Glomerular visceral epithelial cell (primary cell): ENCODE measurements around the gene VAC14.
"Not testable (repeated sequence)": the region's sequence is repeated elsewhere in the genome, so short reads cannot be mapped to it uniquely, and the experiment has no call there.

Source experiments
- DNase-seq: peaks from one replicate; pipeline ENCODE4 v3.0.0-alpha.2; 2016; ENCODE audit errors: extremely low spot score

The VAC14 gene

GRCh38 chr16:70800781-70801480 lies at the start of gene VAC14:
Gene VAC14 (minus strand): TSS chr16:70801158. CDS start chr16:70800900, 258 bp downstream.
- DNase-seq, result peak; percentile 86

- not testable (repeated sequence) for DNase-seq
These were observed 22.6 kb upstream of the VAC14 start for GRCh38 chr16:70823498-70824118.

GRCh38 chr16:70822734-70823133 lies 21.8 kb upstream of the VAC14 start:
- not testable (repeated sequence) for DNase-seq

GRCh38 chr16:70818088-70818487 lies 17.1 kb upstream of the VAC14 start:
- not testable (repeated sequence) for DNase-seq

- DNase-seq, result no peak
These were observed 8.6 kb upstream of the VAC14 start for GRCh38 chr16:70809392-70810060.

GRCh38 chr16:70808371-70808770 lies 7.4 kb upstream of the VAC14 start:
- no peak for DNase-seq

GRCh38 chr16:70805787-70806186 lies 4.8 kb upstream of the VAC14 start:
- DNase-seq, result peak; percentile 14

GRCh38 chr16:70805380-70805779 lies 4.4 kb upstream of the VAC14 start:
- no peak for DNase-seq

- no peak for DNase-seq
These were observed 3.8 kb upstream of the VAC14 start for GRCh38 chr16:70804734-70805169.

- peak; percentile 24 for DNase-seq
These were observed 3.3 kb upstream of the VAC14 start for GRCh38 chr16:70804153-70804733.

GRCh38 chr16:70803319-70803718 lies 2.4 kb upstream of the VAC14 start:
- DNase-seq, result no peak

GRCh38 chr16:70801611-70802010 lies 653 bp upstream of the VAC14 start:
- DNase-seq, result no peak

- no peak for DNase-seq
These were observed 647 bp downstream of the VAC14 start for GRCh38 chr16:70800311-70800710.

GRCh38 chr16:70796301-70796700 lies 4.7 kb downstream of the VAC14 start:
- no peak for DNase-seq

GRCh38 chr16:70795296-70795912 lies 5.6 kb downstream of the VAC14 start:
- DNase-seq, result no peak

GRCh38 chr16:70793851-70794502 lies 7.0 kb downstream of the VAC14 start:
- DNase-seq, result no peak

GRCh38 chr16:70790815-70791214 lies 10.1 kb downstream of the VAC14 start:
- DNase-seq, result no peak

GRCh38 chr16:70789595-70790447 lies 11.1 kb downstream of the VAC14 start:
- no peak for DNase-seq

GRCh38 chr16:70788668-70789594 lies 12.0 kb downstream of the VAC14 start:
- peak; percentile 6 for DNase-seq
